ENCODE data around the gene ZNF608.

The ZNF608 gene

GRCh38 chr5:124714910-124715309 is 31.5 kb downstream of the ZNF608 start:
- no peak for DNase-seq

GRCh38 chr5:124713595-124713994 is 32.8 kb downstream of the ZNF608 start:
- DNase-seq = no peak

- DNase-seq = no peak
These were observed 33.6 kb downstream of the ZNF608 start for GRCh38 chr5:124712731-124713305.

GRCh38 chr5:124708086-124708485 is 38.4 kb downstream of the ZNF608 start:
- DNase-seq = no peak

GRCh38 chr5:124707520-124707919 is 38.9 kb downstream of the ZNF608 start:
- DNase-seq = no peak

- DNase-seq = no peak
These were observed 39.6 kb downstream of the ZNF608 start for GRCh38 chr5:124706729-124707361.

GRCh38 chr5:124706051-124706450 is 40.4 kb downstream of the ZNF608 start:
- DNase-seq = no peak

- no peak for DNase-seq
These were observed 40.9 kb downstream of the ZNF608 start for GRCh38 chr5:124705577-124705976.

- no peak for DNase-seq
These were observed 41.7 kb downstream of the ZNF608 start for GRCh38 chr5:124704594-124705284.

GRCh38 chr5:124703995-124704394 is 42.4 kb downstream of the ZNF608 start:
- DNase-seq = no peak

- no peak for DNase-seq
These were observed 43.9 kb downstream of the ZNF608 start for GRCh38 chr5:124702525-124702924.

GRCh38 chr5:124701873-124702425 is 44.5 kb downstream of the ZNF608 start:
- DNase-seq = no peak

GRCh38 chr5:124701016-124701415 is 45.4 kb downstream of the ZNF608 start:
- DNase-seq = no peak

GRCh38 chr5:124700333-124700732 is 46.1 kb downstream of the ZNF608 start:
- DNase-seq = no peak

GRCh38 chr5:124698770-124699169 is 47.7 kb downstream of the ZNF608 start:
- DNase-seq = no peak

- no peak for DNase-seq
These were observed 48.4 kb downstream of the ZNF608 start for GRCh38 chr5:124697933-124698591.

- no peak for DNase-seq
These were observed 48.9 kb downstream of the ZNF608 start for GRCh38 chr5:124697501-124697900.

GRCh38 chr5:124696898-124697297 is 49.5 kb downstream of the ZNF608 start:
- DNase-seq = no peak
